Muscle of leg (tissue), 11 donors: ENCODE results near the gene RNASE8. TPM values are rescaled to one million over a fixed set of nuclear protein-coding genes. Genes with fewer than 3 reads are reported as not detected.

Source experiments
- DNase-seq: peaks from one replicate; pipeline ENCODE4 v3.0.0; 2013
- H3K27ac ChIP-seq: one replicate; pipeline ENCODE4 v1.5.1; 2013; ENCODE audit warnings: mild to moderate bottlenecking, low read length, control low read depth
- H3K27me3 ChIP-seq: one replicate; pipeline ENCODE4 v1.6.1; 2013; ENCODE audit warnings: low read length; ENCODE audit not compliant: control insufficient read depth, insufficient read depth
- H3K36me3 ChIP-seq: one replicate; pipeline ENCODE4 v1.6.1; 2013; ENCODE audit warnings: low read length; ENCODE audit not compliant: control insufficient read depth, insufficient read depth
- H3K4me1 ChIP-seq: one replicate; pipeline ENCODE4 v1.6.1; 2013; ENCODE audit warnings: low read length; ENCODE audit not compliant: control insufficient read depth, insufficient read depth
- H3K4me3 ChIP-seq: one replicate; pipeline ENCODE4 v1.5.1; 2013; ENCODE audit warnings: low read length, control low read depth
- H3K9me3 ChIP-seq: replicated peaks from 2 replicates; pipeline ENCODE4 v1.6.1; 2013; ENCODE audit warnings: low read depth, low read length; ENCODE audit not compliant: control insufficient read depth
- WGBS: methylation state at CpG from one replicate; pipeline ENCODE4 v1.1.5; 2013; ENCODE audit warnings: missing lambda C conversion rate; ENCODE audit not compliant: insufficient coverage; 5-methylcytosine and 5-hydroxymethylcytosine counted together
- polyA plus RNA-seq, 8 donors: library from polyadenylated mRNA; unstranded; fragments of 120-200 nt; gene quantifications; one replicate each; pipeline versions ENCODE4 v1.2.1 to v1.2.3, GENCODE V29; 2013; ENCODE audit warnings: inconsistent platforms in 1 of 8, low replicate concordance in 1 of 8; ENCODE audit not compliant: insufficient read length in 8 of 8, insufficient read depth in 1 of 8
- total RNA-seq: library from RNA; stranded (reverse); fragments of 120-200 nt; gene quantifications from one replicate; pipeline ENCODE4 v1.2.4, GENCODE V29; 2013

Gene RNASE8
- total and polyA plus RNA-seq, 9 donors, result not detected

DNA sequence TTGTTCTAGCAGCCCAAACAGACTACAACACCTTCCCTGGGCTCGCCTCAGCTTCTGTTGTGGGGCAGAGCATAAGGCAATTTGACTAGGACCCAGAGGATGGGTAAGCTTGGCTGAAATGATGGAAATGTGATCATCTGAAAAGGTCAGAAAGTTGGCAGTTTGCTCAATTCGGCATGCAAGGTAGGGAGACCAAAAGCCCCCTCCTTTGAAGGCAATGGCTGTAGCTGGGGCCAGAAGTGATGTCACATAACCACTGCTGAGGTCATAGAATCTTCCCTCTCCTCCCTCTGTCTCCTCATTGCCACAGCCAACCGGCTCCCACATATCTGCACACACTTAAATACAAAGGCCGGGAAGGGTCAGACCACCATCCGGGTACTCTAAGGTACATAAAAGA lies 27.7 kb upstream of the RNASE8 start, which contains the start of gene TPPP2:
Gene TPPP2, plus strand, starts transcription at position 301 of the 400 bp plus-strand sequence. CDS start 365 bp downstream, outside the sequence.
- WGBS, result 100% methylated on average over 1 of the region's 5 CpGs
- no peak for DNase-seq
- peaks cover 47% of the 10 kb centered on the region for H3K4me1 ChIP-seq

DNA sequence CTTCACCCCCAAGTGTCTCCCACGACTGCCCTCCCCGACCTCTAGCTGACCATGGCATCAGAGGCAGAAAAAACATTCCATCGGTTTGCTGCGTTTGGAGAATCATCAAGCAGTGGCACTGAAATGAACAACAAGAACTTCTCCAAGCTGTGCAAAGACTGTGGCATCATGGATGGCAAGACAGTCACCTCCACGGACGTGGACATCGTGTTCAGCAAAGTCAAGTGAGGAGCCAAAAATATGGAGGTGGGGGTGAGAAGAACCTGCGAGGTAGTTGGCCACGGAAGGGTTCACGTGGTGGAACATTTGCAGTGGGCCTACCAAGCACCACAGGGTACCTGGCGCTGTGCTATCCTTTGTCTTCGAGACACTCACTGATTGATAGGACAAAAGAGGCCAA lies 27.1 kb upstream of the RNASE8 start:
- no peak for DNase-seq
- WGBS, result 85% methylated on average over 12 of the region's 12 CpGs
- no peaks in the 10 kb centered on the region for H3K36me3 ChIP-seq
- no peaks in the 10 kb centered on the region for H3K27me3 ChIP-seq
- no peaks in the 10 kb centered on the region for H3K9me3 ChIP-seq
- H3K4me1 ChIP-seq, result peaks cover 44% of the 10 kb centered on the region
- no peak overlapping the region for H3K27ac ChIP-seq
- H3K4me3 ChIP-seq, result no peak overlapping the region

More for the DNA sequence above, 27.7 kb upstream of the RNASE8 start, which contains the start of gene TPPP2:
- Histone ChIP-seq H3K4me3 (no peak within 1 kb of the TSS), H3K27ac (no peak within 1 kb of the TSS), H3K27me3 (no peaks in the 10 kb centered on the region), H3K36me3 (no peaks in the 10 kb centered on the region), H3K9me3 (no peaks in the 10 kb centered on the region)

DNA sequence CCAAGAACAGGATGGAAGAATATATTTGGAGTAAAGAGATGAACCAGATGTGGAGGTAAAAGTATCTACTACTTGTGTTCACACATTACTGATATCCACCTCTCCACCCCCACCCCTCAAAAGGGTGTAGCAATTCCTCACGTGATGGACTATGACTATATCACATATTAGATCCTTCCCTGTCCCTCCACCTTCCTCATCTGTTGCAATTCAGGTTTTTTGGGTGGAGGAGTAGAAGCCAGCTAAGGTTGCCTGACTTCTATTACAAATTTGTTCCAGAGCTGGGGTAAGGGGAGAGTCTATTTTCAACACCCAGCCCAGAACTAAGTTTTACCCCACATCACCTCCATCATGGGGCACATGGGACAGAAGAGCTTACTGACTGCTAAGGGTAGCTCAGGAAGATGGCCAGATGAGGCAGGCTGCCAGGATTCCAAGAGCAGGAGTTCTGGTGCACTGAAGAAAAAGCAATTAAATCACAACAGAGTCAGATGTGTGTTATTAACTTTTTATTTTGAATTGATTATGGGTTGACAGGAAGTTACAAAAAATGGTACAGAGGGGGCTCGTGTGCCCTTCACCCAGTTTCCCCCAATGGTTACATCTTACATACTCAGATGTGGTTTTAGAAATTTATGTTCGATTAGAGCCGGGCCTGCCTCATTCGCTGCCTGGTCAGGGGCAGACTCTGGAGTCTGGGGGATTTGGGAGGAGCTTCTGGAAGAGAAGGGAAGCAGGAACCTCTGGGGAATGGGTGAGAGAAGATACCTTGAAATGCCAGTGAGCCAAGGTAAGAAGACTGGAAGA lies 25.1 kb upstream of the RNASE8 start:
- H3K27me3 ChIP-seq, result no peaks in the 10 kb centered on the region
- H3K4me3 ChIP-seq, result no peak overlapping the region
- 79% methylated on average over 2 of the region's 5 CpGs for WGBS
- DNase-seq, result no peak
- no peaks in the 10 kb centered on the region for H3K9me3 ChIP-seq
- H3K27ac ChIP-seq, result no peak overlapping the region
- peaks cover 35% of the 10 kb centered on the region for H3K4me1 ChIP-seq
- no peaks in the 10 kb centered on the region for H3K36me3 ChIP-seq

DNA sequence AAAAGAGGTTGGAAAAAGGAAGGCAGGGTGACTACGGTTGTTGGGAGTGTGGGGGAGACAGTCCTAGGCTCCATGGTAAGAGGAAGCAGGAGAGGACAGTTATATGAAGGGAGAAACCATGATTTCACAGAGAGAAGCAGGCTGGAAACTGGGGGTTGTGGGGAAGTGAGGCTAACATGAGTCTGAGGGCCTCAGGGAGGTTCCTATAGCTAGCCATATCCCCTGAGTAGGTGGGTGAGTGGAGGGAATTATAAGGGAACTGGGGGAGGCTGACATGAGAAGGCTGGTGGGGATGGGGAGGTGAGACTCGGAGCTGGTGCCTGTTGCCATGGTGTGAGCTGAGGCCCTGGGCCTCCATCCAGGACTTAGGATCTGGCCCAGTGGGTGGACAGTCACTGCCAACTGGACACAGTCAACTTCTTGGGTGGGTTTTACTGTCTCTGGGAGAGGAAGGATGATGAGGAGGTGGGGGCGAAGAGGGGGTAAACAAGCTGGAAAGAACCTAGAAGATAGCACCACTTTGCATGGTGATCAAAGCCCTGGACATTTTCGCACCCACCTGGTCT lies 24.4 kb upstream of the RNASE8 start:
- no peaks in the 10 kb centered on the region for H3K27me3 ChIP-seq
- H3K4me3 ChIP-seq, result no peak overlapping the region
- peaks cover 41% of the 10 kb centered on the region for H3K4me1 ChIP-seq
- H3K36me3 ChIP-seq, result no peaks in the 10 kb centered on the region
- 77% methylated on average over 4 of the region's 4 CpGs for WGBS
- no peak for DNase-seq
- H3K27ac ChIP-seq, result no peak overlapping the region
- no peaks in the 10 kb centered on the region for H3K9me3 ChIP-seq

DNA sequence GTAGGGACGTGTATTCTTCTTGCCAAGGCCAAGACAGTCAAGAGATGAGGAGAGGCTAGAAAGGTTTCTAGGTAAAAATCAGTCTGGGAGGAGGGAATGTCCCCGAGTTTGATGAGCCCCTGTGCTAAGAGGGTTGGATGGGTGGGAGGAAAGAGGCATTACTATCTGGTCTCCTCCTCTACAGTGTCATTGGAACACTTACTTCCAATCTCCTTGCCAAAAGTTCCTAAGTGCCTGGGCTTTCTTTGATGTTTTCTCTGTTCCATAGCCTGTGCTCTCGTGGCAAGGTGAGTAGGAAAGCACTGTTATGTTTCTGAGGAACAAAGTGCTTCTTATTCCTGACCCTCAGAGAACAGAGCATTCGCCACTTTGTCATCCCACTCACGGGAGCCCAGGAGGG lies 22.9 kb upstream of the RNASE8 start, which contains the start of gene RNASE13:
Gene RNASE13, minus strand, starts transcription at position 101 of the 400 bp plus-strand sequence. CDS start 519 bp downstream, outside the sequence.
- Histone ChIP-seq H3K4me1 (peaks cover 55% of the 10 kb centered on the region), H3K27ac (no peak within 1 kb of the TSS), H3K36me3 (no peaks in the 10 kb centered on the region), H3K4me3 (no peak within 1 kb of the TSS), H3K9me3 (no peaks in the 10 kb centered on the region), H3K27me3 (no peaks in the 10 kb centered on the region)
- 77% methylated on average over 3 of the region's 5 CpGs for WGBS
- DNase-seq, result no peak

DNA sequence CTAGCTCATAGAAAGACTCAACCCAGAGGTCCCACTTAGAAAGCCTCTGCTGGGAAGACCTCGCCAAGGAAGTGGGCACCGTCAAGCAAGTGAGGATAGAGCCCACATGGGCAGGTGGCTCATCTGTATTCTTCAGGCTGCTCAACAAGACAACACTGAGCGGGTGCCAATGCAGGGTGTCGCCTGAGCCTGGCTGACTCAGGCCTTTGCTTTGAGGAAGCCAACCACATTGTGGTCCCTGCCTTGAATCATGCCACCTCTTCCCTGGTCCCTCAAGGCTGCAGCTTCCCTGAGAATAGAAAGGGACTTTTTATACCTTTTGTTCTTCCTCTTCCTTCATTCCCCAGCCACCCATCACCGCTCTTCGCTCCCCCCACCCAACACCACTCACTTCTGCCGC lies 20.9 kb upstream of the RNASE8 start:
- no peak for DNase-seq
- Histone ChIP-seq H3K27me3 (no peaks in the 10 kb centered on the region), H3K36me3 (no peaks in the 10 kb centered on the region), H3K9me3 (no peaks in the 10 kb centered on the region), H3K4me1 (peaks cover 55% of the 10 kb centered on the region), H3K4me3 (no peak overlapping the region), H3K27ac (no peak overlapping the region)
- 83% methylated on average over 2 of the region's 7 CpGs for WGBS

DNA sequence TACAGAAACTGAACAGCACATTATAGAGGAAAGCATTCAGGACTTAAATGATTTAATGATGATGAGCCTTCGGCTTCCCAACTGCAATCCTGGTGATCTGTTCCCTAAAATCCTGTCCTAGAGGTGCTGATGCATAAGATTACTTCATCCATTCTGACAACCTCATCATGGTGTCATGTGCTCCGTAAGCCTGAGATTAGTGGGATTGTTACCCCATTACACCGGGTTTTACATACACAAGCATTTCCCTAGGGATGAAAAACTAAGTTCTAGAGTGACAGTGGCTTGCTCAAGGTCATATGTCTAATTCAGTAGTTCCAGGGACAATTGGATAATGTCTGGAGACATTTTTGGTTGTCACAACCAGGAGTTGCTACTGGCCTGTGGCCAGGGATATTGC lies 20.5 kb upstream of the RNASE8 start:
- no CpG with 5 or more reads among the region's 3 CpGs for WGBS
- H3K27ac ChIP-seq, result no peak overlapping the region

DNA sequence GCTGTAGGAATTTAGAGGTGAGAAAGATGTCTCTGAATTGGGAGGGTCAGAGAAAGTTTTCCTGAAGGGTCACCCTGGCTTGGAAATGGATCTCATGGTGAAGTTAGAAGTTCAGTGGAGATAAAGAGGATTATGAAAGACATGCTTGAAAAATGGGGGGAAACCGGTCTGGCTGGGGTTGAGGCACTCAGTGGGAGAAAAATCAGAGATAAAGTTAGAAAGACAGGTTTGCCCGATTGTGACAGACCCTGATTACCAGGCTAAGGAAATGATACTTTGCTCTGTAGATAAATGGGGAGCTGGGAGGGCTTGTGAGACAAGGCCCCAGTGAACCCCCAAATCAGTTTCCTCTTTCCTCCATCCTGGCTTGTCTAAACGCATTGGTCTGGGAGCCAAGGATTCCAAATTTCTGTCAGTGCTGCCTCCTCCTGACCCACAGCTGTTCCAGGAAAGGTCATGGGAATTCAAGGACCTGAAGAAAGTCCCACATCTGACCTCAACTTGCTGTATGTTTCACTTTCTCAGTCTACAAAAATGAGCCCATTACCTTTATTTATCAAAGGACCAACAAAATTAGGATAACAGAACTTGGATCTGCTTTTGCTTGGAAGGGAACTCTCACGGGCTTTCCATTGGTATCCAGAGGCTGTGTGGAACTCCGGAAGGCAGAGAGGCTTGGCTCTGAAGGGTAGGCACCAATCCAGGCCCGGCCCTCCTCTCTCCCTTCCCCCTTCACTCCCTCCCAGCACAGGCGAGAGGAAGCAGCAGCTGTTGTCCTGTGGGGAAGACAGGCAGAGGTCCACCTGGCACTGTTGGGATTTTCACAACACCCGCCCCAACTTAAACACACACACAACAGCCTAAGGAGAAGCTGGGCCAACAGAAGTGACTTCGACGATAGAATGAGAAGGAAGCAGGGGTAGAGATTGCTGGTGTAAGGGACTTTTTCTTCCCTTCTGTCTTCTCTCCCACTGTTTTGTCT lies 18.9 kb upstream of the RNASE8 start:
- DNase-seq, result peak; percentile 98
- no peaks in the 10 kb centered on the region for H3K36me3 ChIP-seq
- no peak overlapping the region for H3K4me3 ChIP-seq
- H3K9me3 ChIP-seq, result no peaks in the 10 kb centered on the region
- 42% methylated on average over 3 of the region's 10 CpGs for WGBS
- peaks cover 50% of the 10 kb centered on the region for H3K4me1 ChIP-seq
- H3K27me3 ChIP-seq, result no peaks in the 10 kb centered on the region
- peak overlapping the region; percentile 94 for H3K27ac ChIP-seq

More for the DNA sequence above, 20.5 kb upstream of the RNASE8 start:
- DNase-seq, result no peak
- Histone ChIP-seq H3K9me3 (no peaks in the 10 kb centered on the region), H3K4me3 (no peak overlapping the region), H3K27me3 (no peaks in the 10 kb centered on the region), H3K36me3 (no peaks in the 10 kb centered on the region), H3K4me1 (peaks cover 52% of the 10 kb centered on the region)

DNA sequence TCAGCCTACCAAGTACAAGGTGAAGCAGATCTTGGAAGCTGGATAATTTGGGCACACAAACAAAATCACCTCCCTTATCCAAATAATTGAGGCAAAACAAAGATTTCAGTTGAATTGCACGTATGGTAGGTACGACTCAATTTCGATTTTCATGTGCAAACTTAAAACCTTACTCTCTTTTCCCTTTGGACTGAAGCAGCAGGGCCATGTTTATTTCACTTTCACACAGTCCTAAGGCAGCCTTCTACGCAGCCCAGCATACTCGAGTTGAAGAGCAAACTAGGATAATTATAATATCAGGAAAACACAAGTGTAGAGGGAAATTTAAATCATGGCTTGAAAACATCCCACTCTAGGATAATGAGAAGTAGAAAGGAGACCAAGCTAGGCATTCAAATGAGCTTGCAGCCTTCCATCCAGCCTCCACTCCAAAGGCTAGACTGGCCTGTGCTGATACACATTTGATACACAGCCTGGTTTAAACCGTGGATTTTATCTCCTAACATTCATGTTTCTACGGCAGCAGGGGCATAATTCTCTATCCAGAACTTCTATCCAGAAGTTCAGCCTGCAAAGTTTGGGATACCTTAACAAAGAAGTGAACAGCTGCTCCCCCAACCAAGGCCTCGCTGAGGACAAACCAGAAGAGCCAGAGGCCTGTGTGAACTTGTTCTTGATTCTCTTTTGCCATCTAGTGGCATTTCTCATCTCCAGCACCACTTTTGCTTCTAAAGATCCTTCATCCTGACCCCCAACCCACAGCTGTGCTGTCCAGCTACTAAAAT lies 17.8 kb upstream of the RNASE8 start:
- peaks cover 44% of the 10 kb centered on the region for H3K4me1 ChIP-seq
- peak; percentile 93 for DNase-seq
- H3K36me3 ChIP-seq, result no peaks in the 10 kb centered on the region
- no peaks in the 10 kb centered on the region for H3K27me3 ChIP-seq
- H3K27ac ChIP-seq, result peak overlapping the region; percentile 94
- no peaks in the 10 kb centered on the region for H3K9me3 ChIP-seq
- no peak overlapping the region for H3K4me3 ChIP-seq
- 47% methylated on average over 6 of the region's 8 CpGs for WGBS
